ENCODE measurements around the gene ZC3H15.
"Not testable (repeated sequence)": the region's sequence is repeated elsewhere in the genome, so short reads cannot be mapped to it uniquely, and the experiment has no call there.

ZC3H15 gene

DNA sequence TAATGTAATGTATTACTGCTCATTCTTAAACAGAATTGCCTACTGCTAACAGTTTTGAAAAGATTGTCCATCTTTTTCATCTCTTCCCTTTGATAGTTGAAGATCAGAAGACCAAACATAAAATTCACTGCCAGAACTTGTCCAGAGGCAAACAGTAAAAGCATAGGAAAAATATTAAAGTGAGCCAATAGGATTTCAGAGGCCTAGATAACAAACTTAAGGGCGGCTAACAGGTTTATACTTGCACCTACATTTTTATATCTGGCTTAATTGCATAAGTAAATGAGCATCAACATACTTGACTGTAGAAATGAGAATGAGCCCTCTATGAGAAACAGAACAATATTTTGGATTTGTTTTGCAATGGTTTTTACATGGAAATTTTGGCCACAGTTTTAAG is 30.3 kb downstream of the ZC3H15 start:
- TF ChIP-seq, protein P1, sequence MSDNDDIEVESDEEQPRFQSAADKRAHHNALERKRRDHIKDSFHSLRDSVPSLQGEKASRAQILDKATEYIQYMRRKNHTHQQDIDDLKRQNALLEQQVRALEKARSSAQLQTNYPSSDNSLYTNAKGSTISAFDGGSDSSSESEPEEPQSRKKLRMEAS (IDR thresholded peaks at IDR 0.05; ENCODE audit: low read depth, low read length) = no peak
- TF ChIP-seq, protein P2, sequence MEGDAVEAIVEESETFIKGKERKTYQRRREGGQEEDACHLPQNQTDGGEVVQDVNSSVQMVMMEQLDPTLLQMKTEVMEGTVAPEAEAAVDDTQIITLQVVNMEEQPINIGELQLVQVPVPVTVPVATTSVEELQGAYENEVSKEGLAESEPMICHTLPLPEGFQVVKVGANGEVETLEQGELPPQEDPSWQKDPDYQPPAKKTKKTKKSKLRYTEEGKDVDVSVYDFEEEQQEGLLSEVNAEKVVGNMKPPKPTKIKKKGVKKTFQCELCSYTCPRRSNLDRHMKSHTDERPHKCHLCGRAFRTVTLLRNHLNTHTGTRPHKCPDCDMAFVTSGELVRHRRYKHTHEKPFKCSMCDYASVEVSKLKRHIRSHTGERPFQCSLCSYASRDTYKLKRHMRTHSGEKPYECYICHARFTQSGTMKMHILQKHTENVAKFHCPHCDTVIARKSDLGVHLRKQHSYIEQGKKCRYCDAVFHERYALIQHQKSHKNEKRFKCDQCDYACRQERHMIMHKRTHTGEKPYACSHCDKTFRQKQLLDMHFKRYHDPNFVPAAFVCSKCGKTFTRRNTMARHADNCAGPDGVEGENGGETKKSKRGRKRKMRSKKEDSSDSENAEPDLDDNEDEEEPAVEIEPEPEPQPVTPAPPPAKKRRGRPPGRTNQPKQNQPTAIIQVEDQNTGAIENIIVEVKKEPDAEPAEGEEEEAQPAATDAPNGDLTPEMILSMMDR (IDR thresholded peaks at IDR 0.05; ENCODE audit: low read depth, low read length) = no peak
- no peak for TF ChIP-seq MYC (IDR thresholded peaks at IDR 0.05; ENCODE audit: low read depth, low read length)
- TF ChIP-seq POLR2A (IDR thresholded peaks at IDR 0.05; ENCODE audit: extremely low read depth, insufficient read length) = no peak
- DNase-seq (ENCODE audit: low read depth) = no peak
- no peak overlapping the region for H3K4me3 ChIP-seq (ENCODE audit: low read depth, low read length)

DNA sequence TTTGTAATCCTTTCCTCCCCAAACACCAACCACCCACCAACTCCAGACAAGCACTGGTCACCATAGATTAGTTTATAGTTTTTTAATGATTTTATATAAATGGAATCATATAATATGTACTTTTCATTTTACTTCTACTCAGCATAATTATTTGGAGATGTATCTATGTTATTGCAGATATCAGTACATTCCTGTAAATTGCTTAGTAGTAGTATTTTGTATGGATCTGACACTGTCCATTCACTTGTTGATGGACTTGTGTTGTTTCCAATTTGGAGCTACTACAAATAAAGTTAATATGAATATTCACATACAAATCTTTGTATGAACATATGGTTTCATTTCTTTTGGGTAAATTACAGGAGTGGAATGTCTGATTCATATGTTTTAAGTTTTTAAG is 31.0 kb downstream of the ZC3H15 start:
- H3K4me3 ChIP-seq (ENCODE audit: low read depth, low read length) = no peak overlapping the region
- DNase-seq (ENCODE audit: low read depth) = no peak
- TF ChIP-seq, protein P1 (IDR thresholded peaks at IDR 0.05; ENCODE audit: low read depth, low read length) = no peak
- TF ChIP-seq MYC (IDR thresholded peaks at IDR 0.05; ENCODE audit: low read depth, low read length) (no peak), POLR2A (IDR thresholded peaks at IDR 0.05; ENCODE audit: extremely low read depth, insufficient read length) (no peak)
- TF ChIP-seq, protein P2 (IDR thresholded peaks at IDR 0.05; ENCODE audit: low read depth, low read length) = no peak

DNA sequence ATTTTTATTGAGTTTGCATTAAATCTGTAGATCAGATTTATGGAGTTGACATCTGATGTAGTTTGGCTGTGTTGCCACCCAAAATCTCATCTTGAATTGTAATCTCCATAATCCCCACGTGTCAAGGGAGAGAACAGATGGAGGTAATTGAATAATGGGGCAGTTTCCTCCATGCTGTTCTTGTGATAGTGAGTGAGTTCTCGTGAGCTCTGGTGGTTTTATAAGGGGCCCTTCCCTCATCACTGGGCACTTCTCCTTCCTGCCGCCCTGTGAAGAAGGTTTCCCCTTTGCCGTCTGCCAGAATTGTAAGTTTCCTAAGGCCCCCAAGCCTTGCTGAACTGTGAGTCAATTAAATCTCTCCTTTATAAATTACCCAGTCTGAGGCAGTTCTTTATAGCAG is 32.2 kb downstream of the ZC3H15 start:
- TF ChIP-seq POLR2A (IDR thresholded peaks at IDR 0.05; ENCODE audit: extremely low read depth, insufficient read length) (no peak), MYC (IDR thresholded peaks at IDR 0.05; ENCODE audit: low read depth, low read length) (no peak)
- TF ChIP-seq, protein P1 (IDR thresholded peaks at IDR 0.05; ENCODE audit: low read depth, low read length) = no peak
- TF ChIP-seq, protein P2 (IDR thresholded peaks at IDR 0.05; ENCODE audit: low read depth, low read length) = no peak
- peak; percentile 20 for DNase-seq (ENCODE audit: low read depth)
- no peak overlapping the region for H3K4me3 ChIP-seq (ENCODE audit: low read depth, low read length)

DNA sequence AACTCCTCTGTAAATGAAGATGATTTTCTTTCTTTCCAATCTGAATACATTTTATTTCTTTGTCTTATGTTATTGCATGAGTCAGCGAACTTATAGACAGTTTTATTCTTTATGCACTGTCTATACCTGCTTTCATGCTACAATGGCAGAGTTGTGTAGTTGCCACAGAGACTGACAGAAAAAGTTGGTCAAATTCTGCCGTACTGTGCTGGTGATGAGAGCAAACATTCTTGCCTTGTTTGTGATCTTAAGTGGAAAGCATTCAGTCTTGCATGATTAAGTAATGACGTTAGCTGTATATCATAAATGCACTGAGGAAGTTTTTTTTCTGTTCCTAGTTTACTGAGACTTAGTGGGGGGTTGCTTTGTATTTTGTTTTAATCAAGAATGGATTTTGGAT is 32.9 kb downstream of the ZC3H15 start:
- TF ChIP-seq, protein P2 (IDR thresholded peaks at IDR 0.05; ENCODE audit: low read depth, low read length) = no peak
- TF ChIP-seq MYC (IDR thresholded peaks at IDR 0.05; ENCODE audit: low read depth, low read length) = no peak
- TF ChIP-seq POLR2A (IDR thresholded peaks at IDR 0.05; ENCODE audit: extremely low read depth, insufficient read length) = no peak
- TF ChIP-seq, protein P1 (IDR thresholded peaks at IDR 0.05; ENCODE audit: low read depth, low read length) = no peak
- no peak overlapping the region for H3K4me3 ChIP-seq (ENCODE audit: low read depth, low read length)
- no peak for DNase-seq (ENCODE audit: low read depth)

DNA sequence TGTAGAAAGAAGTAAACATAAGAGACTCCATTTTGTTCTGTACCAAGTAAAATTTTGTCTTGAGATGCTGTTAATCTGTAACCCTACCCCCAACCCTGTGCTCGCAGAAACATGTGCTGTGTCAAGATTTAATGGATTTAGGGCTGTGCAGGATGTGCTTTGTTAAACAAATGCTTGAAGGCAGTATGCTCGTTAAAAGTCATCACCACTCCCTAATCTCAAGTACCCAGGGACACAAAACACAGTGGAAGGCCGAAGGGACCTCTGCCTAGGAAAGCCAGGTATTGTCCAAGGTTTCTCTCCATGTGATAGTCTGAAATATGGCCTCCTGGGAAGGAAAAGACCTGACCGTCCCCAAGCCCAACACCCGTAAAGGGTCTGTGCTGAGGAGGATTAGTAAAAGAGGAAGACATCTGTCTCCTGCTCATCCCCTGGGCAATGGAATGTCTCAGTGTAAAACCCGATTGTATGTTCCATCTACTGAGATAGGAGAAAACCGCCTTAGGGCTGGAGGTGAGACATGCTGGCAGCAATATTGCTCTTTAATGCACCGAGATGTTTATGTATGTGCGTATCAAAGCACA is 35.6 kb downstream of the ZC3H15 start:
- DNase-seq (ENCODE audit: low read depth) = not testable (repeated sequence)

DNA sequence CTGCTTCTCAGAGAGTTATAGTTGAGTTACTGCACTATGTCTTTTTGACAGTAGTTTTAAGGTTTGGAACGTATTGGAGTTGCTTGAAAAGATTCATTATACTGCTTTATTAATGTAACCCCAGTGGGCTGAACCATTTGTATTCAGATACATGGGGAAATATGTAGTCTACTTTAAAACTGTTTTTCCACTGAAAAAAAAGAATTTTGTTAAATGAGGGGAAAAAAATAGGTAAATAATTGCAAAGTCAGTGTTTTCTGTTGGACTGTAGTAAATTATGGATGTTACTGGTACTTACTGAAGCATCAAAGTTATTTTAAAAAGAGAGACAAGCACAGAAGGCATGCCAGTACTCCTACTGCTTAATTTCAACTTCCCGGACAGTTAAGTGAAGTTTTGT is 36.4 kb downstream of the ZC3H15 start:
- no peak for DNase-seq (ENCODE audit: low read depth)
- no peak overlapping the region for H3K4me3 ChIP-seq (ENCODE audit: low read depth, low read length)
- no peak for TF ChIP-seq POLR2A (IDR thresholded peaks at IDR 0.05; ENCODE audit: extremely low read depth, insufficient read length)
- TF ChIP-seq MYC (IDR thresholded peaks at IDR 0.05; ENCODE audit: low read depth, low read length) = no peak
- TF ChIP-seq, protein P2 (IDR thresholded peaks at IDR 0.05; ENCODE audit: low read depth, low read length) = no peak
- TF ChIP-seq, protein P1 (IDR thresholded peaks at IDR 0.05; ENCODE audit: low read depth, low read length) = no peak

More for the DNA sequence above, 35.6 kb downstream of the ZC3H15 start:
- not testable (repeated sequence) for H3K4me3 ChIP-seq (ENCODE audit: low read depth, low read length)

All from NB4 (cell line).